HG03135 (cell line): ENCODE measurements around the gene EVI5L.
A peak's percentile ranks its signal among the peaks of the same experiment; 100 is the strongest.

Experiments used
- ATAC-seq: cut with Tn5 transposase; IDR thresholded peaks from one replicate; pipeline ENCODE4 v1.9.1; 2021; ENCODE audit warnings: mild to moderate bottlenecking, moderate library complexity; ENCODE audit not compliant: unreplicated experiment

The EVI5L gene

DNA sequence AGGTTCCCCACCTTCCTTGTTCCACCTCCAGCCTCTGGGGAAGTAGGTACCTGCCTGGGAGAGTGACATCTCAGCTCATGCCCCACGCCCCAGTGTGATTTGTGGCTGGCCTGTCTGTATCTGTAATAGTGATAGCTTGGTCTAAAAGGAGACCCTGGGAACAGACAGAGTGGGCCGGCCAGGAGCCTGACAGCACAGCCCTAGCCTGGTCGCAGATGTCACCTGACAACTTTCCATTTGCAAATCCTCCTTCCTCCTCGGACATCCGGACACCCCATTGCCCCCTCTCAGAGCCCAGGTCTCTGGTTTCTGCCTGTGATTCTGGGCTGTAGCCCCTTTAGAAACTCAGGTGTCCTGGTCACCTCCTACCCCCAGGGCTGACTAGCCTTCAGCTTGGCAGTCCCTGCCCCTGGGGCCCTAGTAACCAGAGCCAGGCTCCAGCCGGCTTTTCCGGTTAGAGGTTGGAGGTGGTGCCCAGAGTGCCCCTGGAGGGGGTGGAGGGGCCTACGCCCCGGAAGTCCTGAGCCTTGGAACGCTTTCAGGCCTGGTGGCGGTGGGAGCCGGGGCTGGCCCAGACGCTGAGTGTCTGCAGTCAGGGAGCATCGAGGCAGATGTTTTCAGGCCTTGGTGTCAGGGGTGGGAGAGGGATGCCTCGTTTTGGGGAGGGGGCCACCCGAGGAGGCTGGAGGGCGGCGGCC is 64.7 kb downstream of the EVI5L start:
- ATAC-seq, result no peak

- ATAC-seq, result no peak
These were observed 65.5 kb downstream of the EVI5L start for GRCh38 chr19:7895565-7895964.

DNA sequence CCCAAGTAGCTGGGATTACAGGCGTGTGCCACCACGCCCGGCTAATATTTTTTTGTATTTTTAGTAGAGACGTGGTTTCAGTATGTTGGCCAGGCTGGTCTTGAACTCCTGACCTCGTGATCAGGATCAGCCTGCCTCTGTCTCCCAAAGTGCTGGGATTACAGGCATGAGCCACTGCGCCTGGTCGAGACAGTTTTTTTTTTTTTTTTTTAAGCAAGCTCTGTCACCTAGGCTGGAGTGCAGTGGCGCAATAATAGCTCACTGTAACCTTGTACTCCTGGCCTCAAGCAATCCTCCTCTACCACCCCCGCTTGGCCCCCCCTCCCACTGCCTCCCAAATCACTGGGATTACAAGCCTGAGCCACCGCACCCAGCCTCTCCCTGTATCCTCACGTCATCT is 67.3 kb downstream of the EVI5L start:
- ATAC-seq, result no peak

- no peak for ATAC-seq
These were observed 68.9 kb downstream of the EVI5L start for GRCh38 chr19:7898967-7899366.

- ATAC-seq, result no peak
These were observed 69.8 kb downstream of the EVI5L start for GRCh38 chr19:7899751-7900378.

GRCh38 chr19:7900401-7900870 is 70.4 kb downstream of the EVI5L start:
- ATAC-seq, result no peak

DNA sequence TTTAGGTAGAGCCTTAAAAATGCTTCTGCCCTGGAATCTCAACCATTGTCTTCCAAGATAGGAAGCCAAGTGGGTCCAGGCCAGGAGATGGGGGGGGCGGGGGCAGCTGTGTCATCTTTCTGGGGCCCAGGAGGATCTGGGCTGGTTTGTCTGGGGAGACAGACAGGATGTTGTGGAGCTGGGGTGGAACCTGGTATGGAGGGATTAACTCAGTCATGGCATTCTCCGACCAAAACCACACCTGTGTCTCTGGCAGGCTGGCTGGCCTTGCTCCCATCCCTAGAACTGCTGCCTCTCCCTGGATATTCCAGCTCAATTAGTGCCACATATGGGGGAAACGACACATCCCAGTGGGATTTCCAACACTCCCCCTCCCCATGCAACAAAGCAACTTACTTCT is 70.9 kb downstream of the EVI5L start:
- no peak for ATAC-seq

- no peak for ATAC-seq
These were observed 71.3 kb downstream of the EVI5L start for GRCh38 chr19:7901337-7901736.

DNA sequence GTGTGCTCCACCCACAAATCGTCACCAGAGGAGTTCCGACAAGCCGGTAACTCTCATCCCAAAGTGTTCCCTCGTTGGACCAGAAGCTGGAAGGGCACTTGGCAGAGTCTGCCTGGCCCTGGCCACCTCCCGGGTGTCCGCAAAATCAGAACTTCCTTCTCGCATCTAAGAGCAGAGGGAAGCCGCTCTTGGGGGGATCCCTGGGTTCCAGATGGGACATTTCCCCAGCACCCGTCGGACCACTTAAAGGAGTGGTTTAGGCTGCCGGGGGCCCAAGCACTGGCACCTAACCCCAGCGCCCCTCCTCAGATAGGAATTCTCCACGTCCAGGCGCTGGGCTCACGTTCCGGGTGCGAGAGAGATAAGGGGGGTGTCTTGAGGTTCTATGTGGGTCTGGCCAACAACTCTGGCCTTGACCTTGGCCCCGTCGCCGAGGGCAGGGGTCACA is 72.8 kb downstream of the EVI5L start:
- ATAC-seq, result peak; percentile 1

DNA sequence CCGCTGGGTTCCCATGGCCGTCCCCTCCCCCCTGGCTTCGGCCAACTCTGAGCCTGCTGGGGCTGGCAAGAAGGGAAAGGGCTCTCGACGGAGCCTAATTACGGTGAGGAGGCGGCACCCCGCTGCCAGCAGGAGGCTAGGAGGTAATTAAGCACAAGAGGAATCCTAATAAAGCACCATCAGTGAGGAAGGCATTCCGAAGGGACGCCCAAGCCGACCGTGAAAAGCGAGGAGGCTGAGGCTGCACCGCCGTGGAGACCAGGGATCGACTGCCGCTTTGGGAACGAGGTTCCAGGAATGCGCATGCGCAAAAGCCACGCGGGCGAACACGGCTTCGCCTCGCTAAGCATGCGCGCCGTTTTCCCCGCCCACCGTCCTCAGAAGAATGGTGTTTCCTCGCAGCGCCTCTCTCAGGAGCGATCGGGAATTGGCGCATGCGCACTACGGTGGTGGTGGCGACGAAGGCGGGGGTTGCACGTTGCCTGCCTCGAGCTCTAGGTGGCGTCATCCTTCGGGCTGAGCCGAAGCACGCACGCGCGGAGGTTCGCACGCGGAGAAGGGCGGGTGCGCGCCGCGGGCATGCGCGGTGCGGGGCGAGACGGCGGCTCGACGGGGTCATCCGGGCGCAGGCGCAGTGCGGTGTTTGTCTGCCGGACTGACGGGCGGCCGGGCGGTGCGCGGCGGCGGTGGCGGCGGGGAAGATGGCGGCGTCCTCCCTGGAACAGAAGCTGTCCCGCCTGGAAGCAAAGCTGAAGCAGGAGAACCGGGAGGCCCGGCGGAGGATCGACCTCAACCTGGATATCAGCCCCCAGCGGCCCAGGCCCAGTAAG is 73.4 kb downstream of the EVI5L start, which contains the start of gene MAP2K7:
Gene MAP2K7 (plus strand): TSS at position 634 of the 830 bp plus-strand sequence. CDS start 68 bp downstream, at position 702.
- peak; percentile 79 for ATAC-seq

DNA sequence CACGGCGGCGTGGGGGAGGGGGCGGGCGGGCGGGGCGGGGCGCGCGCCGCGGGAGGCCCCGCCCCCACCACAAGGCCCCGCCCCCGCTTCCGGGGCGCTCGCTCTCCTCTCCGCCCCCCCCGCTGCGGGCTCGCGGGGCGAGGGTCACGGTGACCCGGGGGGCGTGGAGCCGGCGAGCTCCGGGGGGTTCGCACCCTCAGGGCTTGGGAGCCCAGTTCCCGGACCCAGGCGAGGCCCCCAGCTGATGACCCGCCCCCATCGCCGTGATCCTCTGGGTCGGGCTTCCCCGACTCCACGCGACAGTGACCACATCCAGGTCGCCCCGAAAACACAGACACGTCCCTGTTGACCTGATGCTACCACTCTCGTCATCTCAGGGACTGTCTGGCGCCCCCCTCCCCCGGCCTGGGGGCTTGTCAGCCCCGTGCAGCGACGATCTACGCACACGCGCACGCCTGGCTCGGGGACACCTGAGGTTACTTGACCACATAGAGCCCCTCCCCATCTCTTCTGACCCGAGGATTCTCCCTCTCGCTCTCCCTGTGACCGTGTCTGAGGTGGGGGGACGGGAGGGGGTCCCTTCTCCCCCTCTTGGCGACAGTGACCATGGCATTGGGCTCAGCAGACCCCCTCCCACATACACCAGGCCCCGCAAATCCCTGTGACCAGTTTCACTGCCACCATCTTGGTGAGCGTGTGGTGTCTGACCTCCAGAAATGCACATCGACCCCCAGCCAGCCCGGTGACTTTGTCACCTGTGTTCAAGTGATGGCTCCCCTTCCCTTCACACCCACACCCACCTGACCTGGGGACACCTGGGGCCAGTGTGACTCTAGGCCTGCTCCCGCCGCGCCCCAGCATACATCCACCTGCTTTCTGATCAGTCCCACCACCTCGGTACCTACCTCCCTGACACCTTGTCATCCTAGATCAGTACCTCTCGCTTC is 74.3 kb downstream of the EVI5L start:
- ATAC-seq, result peak; percentile 20

GRCh38 chr19:7905268-7905667 is 75.2 kb downstream of the EVI5L start:
- ATAC-seq, result no peak

DNA sequence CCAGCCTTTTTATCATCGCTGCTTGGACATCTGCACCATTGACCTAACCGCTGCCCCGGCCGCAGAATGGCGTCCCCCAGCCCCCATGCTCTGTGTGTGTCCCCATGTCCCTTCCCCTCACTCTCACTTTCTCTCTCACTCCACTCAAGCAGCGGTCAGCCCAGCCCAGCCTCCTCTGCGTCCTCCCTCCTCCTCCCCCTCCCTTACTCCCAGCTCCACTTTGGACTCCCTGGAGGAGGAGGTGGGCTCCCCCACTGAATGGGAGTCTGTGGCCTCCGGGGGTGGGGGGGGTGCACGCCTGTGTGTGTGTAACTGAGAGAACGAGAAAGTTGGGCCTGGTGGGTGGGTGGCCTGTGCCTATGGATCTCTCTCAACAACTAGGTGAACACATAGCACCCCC is 75.8 kb downstream of the EVI5L start:
- no peak for ATAC-seq

DNA sequence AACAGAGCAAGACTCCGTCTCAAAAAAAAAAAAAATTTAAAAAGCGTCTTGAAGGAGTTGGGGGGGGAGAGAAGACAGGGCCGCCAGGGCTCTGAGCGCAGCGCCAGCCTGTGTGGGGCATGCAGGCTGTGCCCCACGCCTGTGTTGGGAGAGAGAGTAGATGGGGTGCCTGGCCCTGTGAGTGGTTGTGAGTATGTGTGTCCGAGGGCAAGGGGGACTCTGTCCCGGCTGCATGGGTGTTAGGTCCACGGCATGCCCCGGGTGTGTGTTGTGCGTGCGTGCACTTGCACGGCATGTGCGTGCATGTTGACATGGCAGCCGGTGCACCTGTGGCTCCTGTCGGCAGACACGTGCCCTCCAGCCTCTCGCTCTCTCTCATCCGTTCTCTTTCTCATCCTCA is 77.1 kb downstream of the EVI5L start:
- no peak for ATAC-seq

DNA sequence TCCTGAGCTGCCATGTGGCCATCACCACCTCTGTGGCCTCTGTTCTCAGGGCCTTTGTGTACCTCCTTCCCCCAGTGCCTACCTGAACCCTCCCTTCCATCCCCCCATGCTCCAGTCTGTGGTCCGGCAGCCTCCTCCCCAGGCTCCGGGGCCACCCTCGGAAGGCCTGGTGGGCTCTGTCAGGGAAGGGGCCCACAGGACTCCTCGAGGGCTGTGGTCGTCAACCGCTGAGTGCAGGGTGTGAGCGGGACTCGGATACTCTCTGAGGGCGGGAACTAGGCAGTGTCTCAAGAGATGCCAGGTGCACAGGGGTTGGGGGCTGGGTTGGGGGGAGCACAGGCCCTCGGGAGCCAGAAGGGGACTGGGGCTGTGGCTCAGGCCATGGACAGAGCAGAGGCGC is 77.5 kb downstream of the EVI5L start:
- ATAC-seq, result no peak

DNA sequence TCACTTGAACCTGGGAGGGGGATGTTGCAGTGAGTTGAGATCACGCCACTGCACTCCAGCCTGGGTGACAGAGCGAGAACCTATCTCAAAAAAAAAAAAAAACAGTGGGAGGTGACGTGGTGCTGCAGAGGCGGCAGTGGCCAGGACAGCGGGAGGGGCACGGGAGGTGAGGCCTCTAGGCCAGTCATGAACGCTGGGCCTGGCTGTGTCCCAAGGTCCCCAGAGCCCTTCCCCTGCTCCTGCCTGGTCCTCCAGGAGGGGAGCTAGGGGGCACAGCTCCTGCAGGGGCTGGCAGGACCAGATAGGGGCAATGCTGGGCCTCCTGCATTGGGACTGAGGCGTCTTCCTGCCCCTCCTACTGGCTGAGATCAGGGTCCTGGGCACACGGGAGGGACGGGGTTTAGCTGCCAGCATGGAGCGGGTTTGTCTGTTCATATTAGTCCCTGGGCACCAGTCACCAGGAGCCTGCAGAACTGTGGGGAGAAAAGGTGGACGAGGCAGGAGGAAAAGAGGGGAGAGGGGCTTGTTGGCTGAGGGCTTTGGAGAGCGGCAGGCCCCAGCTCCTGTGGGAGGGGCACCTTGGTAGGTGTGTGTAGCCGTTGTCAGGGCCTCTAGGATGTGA is 78.2 kb downstream of the EVI5L start:
- no peak for ATAC-seq

- no peak for ATAC-seq
These were observed 78.9 kb downstream of the EVI5L start for GRCh38 chr19:7908742-7909461.

DNA sequence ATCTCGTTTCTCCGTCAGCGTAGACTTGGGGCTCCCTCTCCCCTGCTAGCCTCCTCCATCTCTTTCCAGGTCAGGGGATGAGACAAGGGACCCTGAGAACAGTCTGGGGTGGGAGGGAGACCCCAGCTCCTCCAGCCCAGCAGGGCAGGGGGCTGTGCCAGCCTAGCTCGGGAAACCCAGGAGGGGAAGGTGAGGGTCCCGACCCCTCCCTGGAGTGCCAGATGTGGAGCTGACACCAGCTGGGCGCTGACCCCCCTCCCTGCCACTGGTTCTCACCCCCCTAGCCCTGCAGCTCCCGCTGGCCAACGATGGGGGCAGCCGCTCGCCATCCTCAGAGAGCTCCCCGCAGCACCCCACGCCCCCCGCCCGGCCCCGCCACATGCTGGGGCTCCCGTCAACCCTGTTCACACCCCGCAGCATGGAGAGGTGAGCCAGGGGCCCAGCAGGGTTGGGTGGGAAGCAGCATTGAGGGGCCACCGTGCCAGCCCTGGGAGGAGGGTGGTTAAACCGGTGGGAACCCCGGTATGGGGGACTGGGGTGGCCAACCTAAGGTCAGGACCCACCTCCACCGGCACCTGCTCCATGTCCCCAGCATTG is 79.6 kb downstream of the EVI5L start:
- no peak for ATAC-seq
